Kidney tubule cell (primary cell): Measurements from ENCODE around the gene ENTPD6.
"Not testable (repeated sequence)": the region's sequence is repeated elsewhere in the genome, so short reads cannot be mapped to it uniquely, and the experiment has no call there.

Experiments
- DNase-seq: peaks from one replicate; pipeline ENCODE4 v3.0.0-alpha.2; 2018; ENCODE audit warnings: low spot score

Gene ENTPD6

DNA sequence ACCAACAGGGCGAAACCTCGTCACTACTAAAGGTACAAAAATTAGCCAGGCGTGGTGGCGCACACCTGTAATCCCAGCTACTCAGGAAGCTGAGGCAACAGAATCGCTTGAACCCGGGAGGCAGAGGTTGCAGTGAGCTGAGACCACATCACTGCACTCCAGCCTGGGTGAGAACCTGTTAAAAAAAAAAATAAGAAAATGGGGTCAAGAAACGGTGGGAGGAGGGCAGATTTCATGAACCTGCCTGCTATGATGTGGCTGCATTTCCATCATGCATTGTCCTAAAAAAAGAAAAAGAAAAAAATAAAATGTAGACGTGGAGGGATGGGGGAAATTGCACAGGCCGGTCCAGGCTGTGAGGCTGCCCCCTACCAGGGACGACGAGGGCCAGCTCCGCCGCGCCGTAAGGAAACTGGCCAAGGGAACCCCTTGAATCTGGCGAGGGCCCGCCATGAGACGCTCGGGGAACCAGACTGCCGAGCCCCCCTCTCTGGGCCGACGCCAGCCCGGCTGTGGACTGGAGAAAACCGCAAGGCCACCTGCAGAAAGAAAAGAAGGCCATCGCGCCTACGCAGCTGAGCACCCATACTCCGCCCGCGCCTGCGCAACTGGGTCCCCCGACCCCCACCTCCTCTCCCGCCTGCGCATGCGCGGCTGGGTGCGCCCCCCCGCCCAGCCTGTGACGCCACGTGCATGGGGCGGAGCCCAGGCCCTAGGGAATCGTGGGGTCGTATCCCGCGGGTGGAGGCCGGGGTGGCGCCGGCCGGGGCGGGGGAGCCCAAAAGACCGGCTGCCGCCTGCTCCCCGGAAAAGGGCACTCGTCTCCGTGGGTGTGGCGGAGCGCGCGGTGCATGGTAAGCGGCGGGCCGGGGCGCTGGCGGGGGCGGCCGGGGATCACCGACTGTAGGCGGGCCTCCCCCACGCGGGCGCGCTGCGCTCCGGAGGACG, at the start of gene ENTPD6:
Gene ENTPD6 (plus strand): TSS at position 699 of the 948 bp plus-strand sequence. CDS start 10,825 bp downstream, outside the sequence.
- DNase-seq = peak; percentile 90

DNA sequence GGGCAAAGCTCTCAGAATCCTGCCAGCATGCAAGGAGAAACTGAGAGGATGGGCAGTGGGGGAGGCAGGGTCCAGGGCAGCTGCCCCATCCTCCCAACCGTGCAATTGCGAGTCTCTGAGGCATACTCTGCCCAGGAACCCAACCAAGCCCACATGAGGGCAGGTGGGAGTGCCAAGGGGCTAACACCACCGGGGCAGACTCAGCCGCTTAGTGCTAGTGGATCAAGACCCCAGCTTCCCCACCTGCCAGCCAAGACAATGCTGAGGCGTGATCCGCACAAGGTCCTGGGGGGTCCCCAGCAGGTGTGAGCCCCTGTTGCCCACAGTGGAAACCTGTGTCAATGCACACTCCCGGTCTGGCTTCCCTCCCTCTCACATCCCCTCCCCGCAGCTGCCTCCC, 48.5 kb upstream of the ENTPD6 start:
- DNase-seq = no peak

DNA sequence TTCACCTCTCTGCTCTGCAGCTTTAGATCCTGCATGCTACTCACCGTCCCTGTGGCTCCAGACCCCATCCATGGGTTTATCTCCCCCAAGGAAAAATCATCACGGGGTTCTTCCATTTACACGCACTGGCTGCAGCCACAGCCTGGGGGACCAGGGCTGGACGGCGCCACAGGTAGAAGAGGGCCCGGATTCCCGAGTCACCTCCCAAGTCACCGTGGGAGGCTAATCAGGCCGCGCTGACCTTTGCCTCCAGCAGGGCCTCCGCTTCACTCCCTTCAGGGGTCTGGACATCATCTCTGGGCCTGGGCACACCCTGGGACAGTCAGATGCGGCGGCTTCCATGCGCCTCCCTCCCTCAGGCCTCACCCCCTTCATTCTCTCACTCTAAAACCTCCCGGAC, 47.8 kb upstream of the ENTPD6 start:
- DNase-seq = no peak

DNA sequence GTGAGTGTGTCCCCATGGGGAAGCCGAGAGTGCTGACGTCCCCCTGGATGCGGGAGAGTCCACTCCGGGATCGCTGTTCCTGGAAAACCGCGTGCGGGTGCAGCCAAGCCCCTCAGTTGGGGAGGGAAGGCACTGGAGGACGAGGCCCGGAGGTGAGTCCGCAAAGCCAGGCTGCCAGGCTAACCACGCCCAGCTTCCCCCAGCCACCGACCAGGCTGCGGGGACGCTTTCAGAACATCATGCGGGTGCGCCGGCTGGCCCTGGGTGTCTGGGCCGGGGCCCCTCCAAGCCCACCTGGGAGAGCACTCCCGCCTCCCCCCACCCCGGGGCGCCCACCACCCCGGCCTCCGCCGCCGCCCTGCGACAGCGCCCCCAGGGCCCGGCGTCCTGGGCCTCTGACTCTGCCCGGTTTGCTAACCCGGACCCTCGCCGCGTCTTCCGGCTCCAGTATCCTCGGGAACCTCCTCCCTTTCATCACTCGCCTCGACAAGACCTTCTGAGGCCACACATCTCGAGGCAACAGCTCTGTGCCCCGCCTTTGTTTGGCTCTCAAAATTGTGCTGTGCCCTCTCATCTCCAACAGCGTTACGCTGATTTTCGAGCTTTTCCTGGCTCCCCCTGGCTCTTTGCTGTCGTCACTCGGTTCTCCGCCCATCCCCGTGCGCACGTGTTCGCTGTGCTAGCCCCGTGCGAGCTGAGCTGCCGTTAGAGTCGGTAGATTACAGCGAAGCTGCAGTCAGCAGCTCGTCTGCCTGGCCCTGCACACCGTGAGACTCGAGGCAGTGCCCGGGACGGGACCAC, 47.1 kb upstream of the ENTPD6 start:
- DNase-seq = peak; percentile 33

DNA sequence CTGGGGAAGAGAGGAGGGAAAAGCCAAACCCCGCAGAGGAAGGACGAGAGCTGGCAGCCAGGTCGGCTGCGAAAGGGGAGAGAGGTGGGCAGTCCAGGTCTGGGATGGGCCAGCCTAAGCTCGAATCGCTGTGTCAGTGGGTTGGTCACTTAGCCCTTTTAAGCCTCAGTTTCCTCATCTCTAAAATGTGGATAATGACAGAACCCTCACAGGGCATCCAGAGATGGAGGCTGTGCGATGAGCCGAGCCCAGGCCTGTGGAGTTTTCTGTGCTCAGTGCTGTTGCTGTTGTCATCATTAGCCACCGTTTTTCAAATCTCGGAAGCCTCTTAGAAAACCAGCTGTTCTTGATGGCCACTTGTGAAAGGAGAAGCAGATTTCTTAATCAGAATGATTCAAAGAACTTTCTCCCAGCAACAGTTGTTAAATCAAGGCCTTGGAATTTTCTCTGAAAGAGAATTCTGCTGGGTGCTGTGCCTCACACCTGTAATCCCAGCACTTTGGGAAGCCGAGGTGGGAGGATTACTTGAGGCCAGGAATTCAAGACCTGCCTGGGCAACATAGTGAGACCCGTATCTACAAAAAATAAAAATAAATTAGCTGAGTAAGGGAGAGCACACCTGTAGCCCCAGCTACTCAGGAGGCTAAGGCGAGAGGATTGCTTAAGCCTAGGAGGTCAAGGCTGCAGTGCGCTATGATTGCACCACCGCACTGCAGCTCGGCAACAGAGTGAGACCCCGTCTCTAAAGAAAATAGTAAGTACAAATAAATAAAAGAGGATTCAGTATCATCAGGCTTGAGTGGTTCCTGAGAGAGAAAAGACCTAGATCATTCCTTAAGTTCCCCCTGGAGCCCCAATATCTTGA, 46.3 kb upstream of the ENTPD6 start:
- DNase-seq = no peak

DNA sequence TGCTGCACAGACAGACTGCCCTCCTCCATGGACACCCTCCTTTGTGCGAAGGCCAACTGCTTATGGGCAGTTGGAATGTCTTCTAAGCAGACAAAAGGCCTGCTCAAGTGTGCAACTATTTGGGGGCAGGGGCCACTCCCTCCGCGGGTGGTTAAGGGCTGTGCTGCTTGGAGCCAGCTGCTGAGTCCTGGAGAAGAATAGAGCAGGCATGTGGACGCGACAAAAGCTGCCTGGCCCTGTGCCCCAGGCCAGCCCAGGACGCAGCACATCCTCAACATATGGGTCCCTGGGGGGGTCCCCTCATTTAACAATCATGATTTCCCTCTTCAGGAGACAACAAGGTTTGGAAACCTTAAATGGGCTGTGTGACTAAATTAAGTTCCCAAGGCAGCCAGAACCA, 45.5 kb upstream of the ENTPD6 start:
- no peak for DNase-seq

DNA sequence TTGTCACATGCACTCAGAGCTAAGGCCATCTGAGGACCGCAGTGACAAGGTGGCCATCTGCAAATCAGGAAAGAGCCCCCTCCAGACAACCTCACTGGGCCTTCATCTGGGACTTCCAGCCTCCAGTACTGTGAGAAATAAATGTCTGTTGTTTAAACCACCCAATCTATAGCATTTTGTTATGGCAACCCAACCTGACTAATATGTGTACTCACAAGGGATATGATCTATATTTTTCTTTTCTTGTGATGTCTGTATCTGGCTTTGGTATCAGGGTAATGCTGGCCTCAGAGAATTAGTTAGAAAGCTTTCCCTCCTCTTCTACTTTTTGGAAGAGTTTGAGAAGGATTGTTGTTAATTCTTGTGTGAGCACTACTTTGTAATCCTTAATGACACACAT, 37.5 kb upstream of the ENTPD6 start:
- no peak for DNase-seq

DNA sequence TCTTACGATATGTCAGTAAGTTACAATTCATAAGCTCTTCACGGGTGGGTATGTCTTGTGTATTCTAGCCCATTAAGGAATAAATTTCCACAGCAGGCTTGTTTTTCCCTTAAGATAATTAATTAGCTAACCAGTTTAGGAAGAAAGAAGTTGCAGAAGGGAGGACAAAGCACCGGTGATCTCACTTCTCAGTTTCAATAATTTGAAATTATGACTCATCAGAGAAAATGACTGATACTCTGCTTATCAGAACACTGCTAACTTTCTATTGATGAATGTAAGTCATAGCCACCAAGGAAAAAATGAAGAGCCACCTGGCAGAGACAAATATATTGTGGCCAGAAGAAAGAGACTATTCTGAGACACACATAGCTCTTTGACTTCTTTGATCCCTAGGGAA, 35.0 kb upstream of the ENTPD6 start:
- no peak for DNase-seq

DNA sequence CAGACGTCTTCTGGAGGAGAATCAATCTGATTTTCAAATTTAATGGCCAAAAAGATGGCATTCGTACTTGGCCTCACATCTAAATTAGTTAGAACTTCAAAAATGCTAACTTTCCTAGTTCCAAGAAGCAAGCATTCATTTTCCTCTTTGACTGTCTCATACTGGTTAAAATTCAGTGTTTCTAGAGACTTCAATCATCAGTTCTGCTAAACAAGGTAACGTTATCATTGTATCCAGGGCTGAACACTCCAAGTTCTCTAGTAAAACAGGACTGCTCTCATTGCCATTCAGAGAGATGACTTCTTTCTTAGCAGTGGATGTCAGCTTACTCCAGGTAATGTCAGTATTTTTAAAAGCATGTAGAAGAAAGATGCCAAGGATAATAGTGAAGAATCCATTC, 34.6 kb upstream of the ENTPD6 start:
- no peak for DNase-seq

DNA sequence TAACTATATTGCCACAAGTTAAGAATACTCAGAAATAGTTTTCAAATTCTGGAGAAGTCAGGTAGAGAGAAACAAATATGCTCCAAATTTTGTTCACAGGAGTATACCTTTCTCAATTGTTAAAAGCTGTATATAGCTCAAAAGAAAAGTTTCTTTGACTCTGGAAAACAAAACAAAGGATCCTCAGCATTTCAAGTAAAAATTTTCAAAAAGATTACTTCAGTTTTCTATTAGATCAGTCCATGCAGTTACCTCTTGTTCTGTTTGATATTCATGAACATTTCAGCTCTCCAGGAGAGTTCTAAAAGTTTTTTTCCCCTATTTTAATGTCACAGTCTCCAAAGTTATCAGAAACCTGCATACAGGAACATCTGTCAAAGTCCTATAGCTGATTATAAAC, 30.4 kb upstream of the ENTPD6 start:
- no peak for DNase-seq

DNA sequence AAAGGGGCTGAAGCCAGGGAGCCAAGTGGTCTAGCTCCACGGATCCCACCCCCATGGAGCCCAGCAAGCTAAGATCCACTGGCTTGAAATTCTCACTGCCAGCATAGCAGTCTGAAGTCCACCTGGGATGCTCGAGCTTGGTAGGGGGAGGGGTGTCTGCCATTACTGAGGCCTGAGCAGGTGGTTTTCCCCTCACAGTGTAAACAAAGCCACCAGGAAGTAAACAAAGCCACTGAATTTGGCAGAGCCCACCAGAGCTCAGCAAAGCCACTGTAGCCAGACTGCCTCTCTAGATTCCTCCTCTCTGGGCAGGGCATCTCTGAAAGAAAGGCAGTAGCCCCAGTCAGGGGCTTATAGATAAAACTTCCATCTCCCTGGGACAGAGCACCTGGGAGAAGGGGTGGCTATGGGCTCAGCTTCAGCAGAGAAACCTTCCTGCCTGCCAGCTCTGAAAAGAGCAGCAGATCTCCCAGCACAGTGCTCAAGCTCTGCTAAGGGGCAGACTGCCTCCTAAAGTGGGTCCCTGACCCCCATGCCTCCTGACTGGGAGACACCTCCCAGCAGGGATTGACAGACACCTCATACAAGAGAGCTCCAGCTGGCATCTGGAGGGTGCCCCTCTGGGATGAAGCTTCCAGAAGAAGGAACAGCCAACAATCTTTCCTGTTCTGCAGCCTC, 29.3 kb upstream of the ENTPD6 start:
- DNase-seq = not testable (repeated sequence)

DNA sequence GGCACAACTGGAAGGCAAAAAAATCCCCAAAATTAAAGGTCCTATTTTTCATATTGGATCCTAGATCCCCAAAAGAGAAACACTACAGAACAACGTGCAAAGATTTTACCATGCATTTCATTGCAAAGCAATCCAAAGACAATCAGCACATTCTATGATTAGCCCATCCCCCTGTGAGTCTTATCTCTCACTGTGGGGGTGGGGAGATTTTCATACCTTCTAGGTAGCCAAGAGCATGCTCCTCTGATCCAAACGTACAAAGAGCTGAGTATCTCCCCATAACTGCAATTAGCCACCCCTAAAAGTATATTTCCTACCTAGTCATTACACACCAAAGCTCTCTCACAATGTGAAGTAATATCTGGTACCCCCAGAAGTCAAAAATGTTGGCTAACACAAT, 22.2 kb upstream of the ENTPD6 start:
- no peak for DNase-seq

DNA sequence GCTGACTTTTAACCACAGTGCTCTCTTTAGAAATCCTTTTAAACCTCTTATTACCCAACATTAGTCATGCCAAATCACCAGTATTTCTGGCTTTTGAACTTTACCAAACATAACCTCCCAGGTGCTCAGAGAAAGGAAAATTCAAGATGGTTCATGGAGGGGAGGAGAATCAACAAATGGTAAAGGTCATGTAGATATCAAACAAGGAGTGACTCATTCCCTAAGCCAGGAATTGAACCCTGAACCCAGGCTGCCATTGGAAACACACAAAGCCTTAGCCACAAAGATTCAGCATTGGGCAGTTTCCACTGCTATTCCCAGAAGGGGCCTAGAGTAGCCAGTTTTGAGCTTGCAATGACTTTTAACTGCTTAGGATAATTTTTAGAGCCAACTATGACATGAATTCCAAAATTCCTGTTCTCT, 21.6 kb upstream of the ENTPD6 start:
- DNase-seq = no peak

DNA sequence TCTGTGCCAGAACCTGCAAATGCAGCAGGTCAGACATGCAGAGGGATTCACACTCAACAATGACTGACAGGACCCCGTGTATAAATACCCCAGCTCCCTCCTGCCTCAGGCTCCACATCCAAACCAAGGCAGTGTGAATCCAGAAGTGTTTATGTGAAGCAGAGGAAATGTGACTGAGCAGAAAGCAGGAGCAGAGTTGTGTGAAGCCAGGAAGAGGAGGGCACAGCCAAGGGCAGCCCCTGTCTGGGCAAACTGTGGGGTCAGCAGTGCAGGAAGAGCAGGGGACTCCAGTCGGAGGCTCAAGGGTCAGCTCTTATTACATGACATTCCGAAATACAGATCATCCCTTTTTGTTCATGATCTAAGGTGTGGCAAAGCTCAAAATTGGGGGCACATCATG, 19.3 kb upstream of the ENTPD6 start:
- DNase-seq = no peak

DNA sequence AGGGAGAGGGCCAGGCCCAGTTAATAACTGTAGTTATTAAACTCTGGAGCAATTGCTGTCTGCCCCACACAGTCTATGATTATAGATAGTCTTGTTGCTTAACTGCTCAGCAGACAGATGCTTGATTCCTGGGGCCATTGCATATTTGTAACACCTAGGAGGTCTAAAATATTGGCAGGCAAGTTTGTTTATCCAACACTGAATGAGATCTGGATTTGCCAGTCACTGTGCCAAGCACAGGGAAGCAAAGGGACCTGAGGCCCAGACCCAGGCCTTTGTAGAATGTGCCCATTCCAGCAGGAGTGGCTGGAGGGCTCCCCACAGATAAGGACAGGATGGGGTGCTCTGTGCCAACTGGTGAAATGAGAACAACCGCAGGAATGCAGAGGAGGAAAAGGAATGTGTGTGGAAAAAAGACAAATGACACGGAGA, 17.6 kb upstream of the ENTPD6 start:
- no peak for DNase-seq

DNA sequence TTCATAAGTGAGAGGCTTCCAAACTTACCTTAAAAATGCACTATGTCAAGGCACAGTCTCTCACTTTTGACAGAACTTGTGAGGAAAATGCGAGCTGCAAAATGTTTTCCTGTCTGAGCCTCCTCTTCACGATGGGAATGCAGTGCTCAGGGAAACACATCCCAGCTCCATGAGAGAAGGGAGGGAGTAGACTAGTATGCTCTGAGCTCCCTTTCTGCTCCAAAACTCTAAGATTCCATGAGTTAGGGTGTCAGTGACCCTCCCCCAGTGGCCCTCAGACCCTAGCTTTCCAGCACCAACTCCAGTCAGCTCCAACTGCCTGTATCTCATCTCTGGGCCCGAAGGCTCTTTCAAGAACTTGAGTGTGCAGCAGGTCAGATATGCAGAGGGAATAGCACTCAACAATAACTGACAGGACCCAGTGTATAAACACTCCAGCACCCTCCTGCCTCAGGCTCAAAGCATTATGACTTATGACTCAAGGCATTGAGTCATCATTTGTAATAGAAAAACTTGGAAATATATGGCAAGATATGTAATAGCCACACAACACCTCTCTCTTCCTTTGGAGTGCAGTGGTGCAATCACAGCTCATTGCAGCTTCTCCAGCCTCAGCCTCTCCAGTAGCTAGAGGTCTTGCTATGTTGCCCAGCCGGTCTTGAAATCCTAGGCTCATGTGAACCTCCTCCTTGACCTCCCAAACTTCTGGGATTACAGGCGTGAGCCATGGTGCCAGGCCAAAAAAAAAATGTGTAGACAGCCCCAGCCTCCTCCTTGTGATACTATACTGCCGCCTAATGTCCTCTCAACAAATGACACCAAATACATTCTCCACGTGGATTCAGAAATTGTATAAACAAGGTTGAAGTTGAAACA, 16.7 kb upstream of the ENTPD6 start:
- DNase-seq = peak; percentile 83

DNA sequence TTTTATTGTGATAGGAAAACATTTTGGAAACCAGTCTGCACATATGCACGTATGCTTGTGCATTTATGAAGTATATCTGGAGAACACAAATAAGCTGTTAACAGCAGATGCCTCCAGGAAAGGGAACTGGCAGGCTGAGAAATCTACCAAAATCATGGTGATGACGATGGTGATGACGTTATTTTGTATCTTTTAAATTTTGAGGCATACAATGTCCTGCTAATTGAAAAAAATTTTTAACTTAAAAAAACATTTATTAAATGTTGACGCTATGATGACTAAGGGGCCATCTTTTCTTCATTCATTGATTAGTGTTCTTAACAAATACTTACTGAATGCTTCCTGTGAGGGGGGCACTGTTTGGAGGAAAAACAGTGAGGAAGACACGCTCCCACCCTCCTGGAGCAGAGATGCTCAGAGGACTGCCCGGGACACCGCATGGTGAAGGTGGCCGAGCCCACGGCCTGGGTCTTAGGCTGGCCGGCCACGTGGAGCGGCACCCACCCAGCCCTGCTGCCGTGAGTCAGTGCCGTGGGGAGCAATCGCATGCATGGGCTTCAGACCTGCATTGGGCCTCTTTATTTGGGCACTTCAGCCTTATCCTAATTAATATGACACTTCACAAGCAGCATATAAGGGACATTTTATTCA, 15.9 kb upstream of the ENTPD6 start:
- DNase-seq = no peak

DNA sequence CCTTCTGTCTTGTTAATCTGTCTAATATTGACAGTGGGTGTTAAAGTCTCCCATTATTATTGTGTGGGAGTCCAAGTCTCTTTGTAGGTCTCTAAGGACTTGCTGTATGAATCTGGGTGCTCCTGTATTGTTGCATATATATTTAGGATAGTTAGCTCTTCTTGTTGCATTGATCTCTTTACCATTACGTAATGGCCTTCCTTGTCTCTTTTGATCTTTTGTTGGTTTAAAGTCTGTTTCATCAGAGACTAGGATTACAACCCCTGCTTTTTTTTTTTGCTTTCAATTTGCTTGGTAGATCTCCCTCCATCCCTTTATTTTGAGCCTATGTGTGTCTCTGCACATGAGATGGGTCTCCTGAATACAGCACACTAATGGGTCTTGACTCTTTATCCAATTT, 11.1 kb upstream of the ENTPD6 start:
- DNase-seq = not testable (repeated sequence)

DNA sequence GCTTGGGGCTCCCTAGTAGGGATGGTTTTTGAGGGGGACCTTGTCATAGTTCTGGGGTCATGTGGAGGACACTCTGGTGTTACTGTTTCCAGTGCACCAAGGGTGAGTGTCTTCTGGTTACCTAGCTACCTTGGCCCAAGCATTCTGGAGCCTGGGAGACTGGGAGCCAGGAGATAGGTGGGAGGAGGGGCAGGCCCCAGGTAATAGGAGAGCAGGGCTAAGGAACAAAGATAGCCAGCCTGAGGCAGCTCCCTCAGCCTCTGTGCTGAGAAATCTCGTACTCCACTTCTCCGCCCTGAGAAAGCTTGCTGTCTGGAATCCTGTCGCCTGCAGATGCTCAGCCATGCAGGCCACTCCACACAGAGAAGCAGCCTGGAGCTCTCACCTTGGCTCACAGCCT, 8.3 kb upstream of the ENTPD6 start:
- no peak for DNase-seq

DNA sequence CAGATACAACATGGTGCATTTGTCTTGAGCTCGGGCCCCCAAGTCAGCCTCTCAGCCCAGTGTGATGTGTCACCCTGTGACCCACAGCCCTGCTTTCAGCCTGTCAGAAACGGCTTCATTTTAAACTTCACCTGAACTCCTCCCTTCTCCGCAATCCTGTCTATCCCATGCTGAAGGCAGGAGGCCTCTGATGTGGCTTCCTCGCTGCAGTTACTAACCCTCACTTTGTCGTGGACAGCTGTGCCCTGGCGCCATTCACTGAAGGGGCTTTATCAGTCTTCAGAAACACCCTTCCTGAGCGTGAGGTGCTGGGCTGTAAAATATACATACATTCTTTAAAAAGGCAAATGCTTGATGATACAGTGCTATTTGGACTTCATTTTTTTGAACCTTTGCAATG, 7.9 kb upstream of the ENTPD6 start:
- DNase-seq = no peak
